ENCODE results near the gene UQCC2. TPM values are rescaled to one million over a fixed set of nuclear protein-coding genes. Genes with fewer than 3 reads are reported as not detected.

The UQCC2 gene
- total and polyA plus RNA-seq, 2 of the 8 experiments (the other 6 are each of a cell fraction or from before 2014, with no cell fraction given), result 52.1 to 104 TPM

- Histone ChIP-seq H2AFZ (ENCODE audit: low read length) (no peak overlapping the region), H2BK20ac (ENCODE audit: low read length) (no peak overlapping the region), H4K8ac (ENCODE audit: extremely low read depth, insufficient read depth, low read length) (peak overlapping the region; percentile 45; the same call in 1 of the 2 replicates), H2BK120ac (replicated peaks; ENCODE audit: low read depth, low read length) (no peak overlapping the region), H3K18ac (ENCODE audit: extremely low read depth, low read length) (no peak overlapping the region), H3K23ac (ENCODE audit: insufficient read length) (no peak overlapping the region), H3K79me1 (ENCODE audit: low read depth, low read length) (no peaks in the 10 kb centered on the region), H3K4me3 (ENCODE audit: extremely low read depth in 1 of 4, insufficient read depth in 2 of 4, low read depth in 3 of 4, low read length in 4 of 4) (no peak overlapping the region), H2BK12ac (ENCODE audit: low read depth, low read length) (no peak overlapping the region), H3K23me2 (ENCODE audit: low read depth, low read length) (no peaks in the 10 kb centered on the region), H3K4me1 (replicated peaks in 1 of 4; ENCODE audit: control insufficient read depth in 3 of 4, insufficient read depth in 4 of 4, low read length in 3 of 4) (peaks cover 3 to 12% (median 5%) of the 10 kb centered on the region in 4 experiments; a peak in 6 of 7 replicates), H4K91ac (replicated peaks; ENCODE audit: insufficient read length, low read length) (no peak overlapping the region), H3K36me3 (ENCODE audit: control insufficient read depth in 2 of 4, insufficient read depth in 4 of 4, low read length in 3 of 4) (no peaks in the 10 kb centered on the region), H3K27ac (ENCODE audit: low read depth, low read length) (no peak overlapping the region), H3K79me2 (ENCODE audit: control insufficient read depth in 1 of 2, insufficient read depth in 2 of 2, low read length in 2 of 2) (no peaks in the 10 kb centered on the region), H3K14ac (ENCODE audit: insufficient read length) (no peak overlapping the region), H3K27me3 (replicated peaks in 1 of 4; ENCODE audit: control insufficient read depth in 3 of 4, extremely low read depth in 1 of 4, insufficient read depth in 3 of 4, low read length in 3 of 4) (no peaks in the 10 kb centered on the region; a peak in 2 of 7 replicates), H3K4ac (replicated peaks; ENCODE audit: insufficient read length, low read depth, low read length) (no peak overlapping the region), H4K20me1 (replicated peaks in 1 of 2; ENCODE audit: control insufficient read depth in 1 of 2, insufficient read depth in 2 of 2, low read length in 2 of 2) (no peaks in the 10 kb centered on the region), H3K9me3 (ENCODE audit: insufficient read depth in 2 of 2, low read depth in 1 of 2, low read length in 1 of 2) (no peaks in the 10 kb centered on the region), H2BK5ac (ENCODE audit: low read depth, low read length) (no peak overlapping the region), H2AK5ac (ENCODE audit: low read depth, low read length) (no peak overlapping the region), H3K56ac (replicated peaks; ENCODE audit: insufficient read length, low read depth, low read length) (no peak overlapping the region), H3K4me2 (ENCODE audit: insufficient read depth in 1 of 2, low read depth in 2 of 2, low read length in 2 of 2) (no peak overlapping the region), H3K9ac (replicated peaks in 1 of 4; ENCODE audit: extremely low read depth in 1 of 4, low read depth in 3 of 4, low read length in 3 of 4) (no peak overlapping the region), H4K5ac (ENCODE audit: insufficient read length, low read depth, low read length) (no peak overlapping the region), H2BK15ac (ENCODE audit: low read length) (no peak overlapping the region)
- no peak for FAIRE-seq
- ChIA-PET CTCF (ENCODE audit: partially characterized antibody) (interaction anchor here (0.6 to 1.5 kb wide), 5 partner anchors 9 to 73 kb away, joined by 3 to 9 read pairs (median 3); no protein-coding TSS in a partner anchor), POLR2A (ENCODE audit: partially characterized antibody) (interaction anchor here (0.9 to 2.4 kb wide), 4 partner anchors 13 to 31 kb away, joined by 3 to 5 read pairs (median 3); partner anchors contain the start of gene UQCC2)
- 93% methylated on average over 6 of the region's 6 CpGs; no CpG with 5 or more reads in 1 of the 2 experiments for WGBS, 2 experiments (ENCODE audit: extremely low coverage in 1 of 2, insufficient coverage in 1 of 2, insufficient read length in 1 of 2, insufficient replicate concordance in 2 of 2, low coverage in 1 of 2, low lambda C conversion rate in 2 of 2, missing lambda C conversion rate in 1 of 2)
- no peak for DNase-seq (ENCODE audit: low read depth in 1 of 2, low spot score in 2 of 2)
- TF ChIP-seq BCL11A (IDR thresholded peaks at IDR 0.05; ENCODE audit: low read depth in 2 of 2, low read length in 2 of 2) (no peak), GTF2F1 (IDR thresholded peaks at IDR 0.05; ENCODE audit: borderline replicate concordance, low read depth, low read length) (no peak), SRF (IDR thresholded peaks at IDR 0.05; ENCODE audit: low read depth, low read length) (no peak), BRCA1 (IDR thresholded peaks at IDR 0.05; ENCODE audit: low read depth, low read length) (no peak), CHD1 (IDR thresholded peaks at IDR 0.05; ENCODE audit: low read depth, low read length) (no peak)
Observed at GRCh38 chr6:33740204-33740608, 28.7 kb upstream of the UQCC2 start.
